Activated naive CD8-positive, alpha-beta T cell treated with anti-CD3 and anti-CD28 coated beads, Interleukin-2, amount 10 ng/mL, durations not matched to agents 7 days and 5 days (primary cell): ENCODE measurements around the gene TMEM271. TPM values are rescaled to one million over a fixed set of nuclear protein-coding genes. Genes with fewer than 3 reads are reported as not detected.

Source experiments
- ATAC-seq: fragments of 150-1000 bp; cut with Tn5 transposase; one replicate; pipeline ENCODE4 v1.10.0; 2021; ENCODE audit warnings: low read depth, moderate library complexity
- POLR2A ChIA-PET: fragments of 350-600 bp; sonication (Branson Sonifier 250); formaldehyde crosslinking; loops from one replicate; lab custom pipeline; 2021; ENCODE audit warnings: antibody characterized with exemption; lab: Charles Lee
- DNase-seq: peaks from one replicate; pipeline ENCODE4 v3.0.0; 2021
- H3K27ac Mint-ChIP-seq: one replicate; pipeline ENCODE4 v1.8.0; 2022; ENCODE audit warnings: mild to moderate bottlenecking, mixed read lengths
- H3K27me3 Mint-ChIP-seq: one replicate; pipeline ENCODE4 v1.8.0; 2022; ENCODE audit warnings: mild to moderate bottlenecking, moderate library complexity, mixed read lengths
- H3K36me3 Mint-ChIP-seq: one replicate; pipeline ENCODE4 v1.8.0; 2021; ENCODE audit warnings: mild to moderate bottlenecking, mixed read lengths
- H3K4me1 Mint-ChIP-seq: one replicate; pipeline ENCODE4 v1.8.0; 2021; ENCODE audit warnings: mixed read lengths
- H3K4me3 Mint-ChIP-seq: one replicate; pipeline ENCODE4 v1.8.0; 2022; ENCODE audit warnings: mild to moderate bottlenecking, moderate library complexity, mixed read lengths
- H3K9me3 Mint-ChIP-seq: one replicate; pipeline ENCODE4 v1.8.0; 2021; ENCODE audit warnings: mixed read lengths
- total RNA-seq, 2 experiments: library from RNA; stranded (reverse); gene quantifications; one replicate each; pipeline ENCODE4 v1.2.3, GENCODE V29; 2021

TMEM271 gene
- total RNA-seq, 2 experiments from 2014 or later, result not detected

DNA sequence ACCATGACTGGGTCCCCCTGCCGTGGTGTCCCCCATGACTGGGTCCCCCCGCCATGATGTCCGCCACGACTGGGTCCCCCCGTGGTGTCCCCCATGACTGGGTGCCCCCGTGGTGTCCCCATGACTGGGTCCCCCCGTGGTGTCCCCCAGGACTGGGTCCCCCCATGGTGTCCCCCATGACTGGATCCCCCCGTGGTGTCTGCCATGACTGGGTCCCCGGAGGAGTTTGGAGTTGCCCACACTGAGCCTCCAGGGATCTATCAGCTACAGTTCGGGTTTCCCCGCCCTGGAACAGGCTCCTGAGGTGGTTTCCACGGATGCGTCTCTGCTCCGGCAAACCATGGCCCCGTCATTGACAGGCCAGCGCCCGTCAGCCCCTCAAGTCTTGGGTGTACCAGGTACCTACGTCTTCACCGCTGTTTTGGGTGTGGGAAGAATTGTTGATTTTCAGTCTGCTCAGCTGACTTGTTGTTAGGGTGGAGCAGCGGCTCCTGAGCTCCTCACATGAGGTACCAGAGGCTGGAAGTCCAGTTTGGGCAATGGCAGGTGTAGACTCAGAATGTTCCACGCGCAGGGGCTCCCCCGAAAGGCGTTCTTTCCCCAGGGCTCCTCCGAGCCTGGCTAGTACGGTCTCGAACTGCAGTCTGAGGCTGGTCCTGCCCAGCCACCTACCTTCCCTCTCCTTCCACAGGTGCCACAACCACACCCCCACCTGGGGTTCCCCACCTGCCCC lies 41.0 kb upstream of the TMEM271 start:
- DNase-seq (no peak), ATAC-seq (no peak)
- Mint-ChIP-seq H3K4me1 (no peaks in the 10 kb centered on the region), H3K27me3 (peaks cover 5% of the 10 kb centered on the region), H3K4me3 (no peak overlapping the region), H3K27ac (no peak overlapping the region), H3K9me3 (no peaks in the 10 kb centered on the region), H3K36me3 (no peaks in the 10 kb centered on the region)
- POLR2A ChIA-PET, result no interaction called here

- Mint-ChIP-seq H3K4me1 (no peaks in the 10 kb centered on the region), H3K27ac (no peak overlapping the region), H3K36me3 (no peaks in the 10 kb centered on the region), H3K27me3 (peaks cover 5% of the 10 kb centered on the region), H3K9me3 (no peaks in the 10 kb centered on the region), H3K4me3 (no peak overlapping the region)
- POLR2A ChIA-PET, result no interaction called here
- DNase-seq, result no peak
- ATAC-seq, result no peak
These were observed 40.0 kb upstream of the TMEM271 start for GRCh38 chr4:616091-616490.

DNA sequence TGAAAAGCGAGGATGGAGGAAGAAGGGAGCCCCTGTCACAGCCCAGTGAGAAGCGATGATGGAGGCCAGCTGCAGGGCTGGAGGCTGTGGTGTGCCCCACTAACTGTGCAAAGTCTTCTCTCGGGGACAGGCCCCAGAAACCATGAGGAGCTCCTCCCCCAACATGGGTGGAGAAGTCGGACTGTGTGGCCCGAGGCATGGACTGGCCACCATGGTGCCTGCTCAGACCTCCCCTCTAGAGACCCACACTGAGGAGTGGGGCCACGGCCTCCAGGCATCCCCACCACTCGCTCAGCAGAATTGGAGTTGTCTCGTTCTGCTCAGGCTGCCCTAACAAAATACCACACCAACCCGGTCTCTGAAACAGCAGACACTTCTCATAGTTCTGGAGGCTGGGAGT lies 37.0 kb upstream of the TMEM271 start:
- H3K27ac Mint-ChIP-seq, result no peak overlapping the region
- H3K4me3 Mint-ChIP-seq, result no peak overlapping the region
- H3K4me1 Mint-ChIP-seq, result no peaks in the 10 kb centered on the region
- H3K9me3 Mint-ChIP-seq, result peaks cover 3% of the 10 kb centered on the region
- no peaks in the 10 kb centered on the region for H3K36me3 Mint-ChIP-seq
- DNase-seq, result no peak
- POLR2A ChIA-PET, result no interaction called here
- H3K27me3 Mint-ChIP-seq, result peaks cover 14% of the 10 kb centered on the region
- ATAC-seq, result no peak

DNA sequence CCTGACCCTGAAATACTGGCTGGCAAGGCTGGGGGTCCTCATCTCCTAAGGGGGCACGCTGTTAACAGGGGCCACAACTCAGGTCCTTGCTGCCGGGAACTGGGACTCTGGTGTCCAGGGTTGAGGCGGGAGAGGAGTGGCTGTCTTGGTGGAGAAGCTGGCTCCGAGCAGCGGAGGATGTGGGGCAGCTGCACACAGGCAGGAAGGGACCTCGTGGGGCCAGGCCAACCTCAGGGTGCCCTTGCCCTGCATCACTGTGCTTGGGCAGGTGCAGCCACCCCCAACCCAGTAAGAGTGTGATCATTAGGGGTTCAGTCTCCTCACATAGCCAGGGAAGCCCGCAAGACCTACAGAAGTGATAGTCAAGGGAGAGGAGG lies 36.6 kb upstream of the TMEM271 start:
- Mint-ChIP-seq H3K9me3 (peaks cover 3% of the 10 kb centered on the region), H3K4me1 (no peaks in the 10 kb centered on the region), H3K27me3 (peaks cover 14% of the 10 kb centered on the region), H3K36me3 (no peaks in the 10 kb centered on the region), H3K4me3 (no peak overlapping the region), H3K27ac (no peak overlapping the region)
- ATAC-seq, result no peak
- DNase-seq, result no peak
- POLR2A ChIA-PET, result no interaction called here

DNA sequence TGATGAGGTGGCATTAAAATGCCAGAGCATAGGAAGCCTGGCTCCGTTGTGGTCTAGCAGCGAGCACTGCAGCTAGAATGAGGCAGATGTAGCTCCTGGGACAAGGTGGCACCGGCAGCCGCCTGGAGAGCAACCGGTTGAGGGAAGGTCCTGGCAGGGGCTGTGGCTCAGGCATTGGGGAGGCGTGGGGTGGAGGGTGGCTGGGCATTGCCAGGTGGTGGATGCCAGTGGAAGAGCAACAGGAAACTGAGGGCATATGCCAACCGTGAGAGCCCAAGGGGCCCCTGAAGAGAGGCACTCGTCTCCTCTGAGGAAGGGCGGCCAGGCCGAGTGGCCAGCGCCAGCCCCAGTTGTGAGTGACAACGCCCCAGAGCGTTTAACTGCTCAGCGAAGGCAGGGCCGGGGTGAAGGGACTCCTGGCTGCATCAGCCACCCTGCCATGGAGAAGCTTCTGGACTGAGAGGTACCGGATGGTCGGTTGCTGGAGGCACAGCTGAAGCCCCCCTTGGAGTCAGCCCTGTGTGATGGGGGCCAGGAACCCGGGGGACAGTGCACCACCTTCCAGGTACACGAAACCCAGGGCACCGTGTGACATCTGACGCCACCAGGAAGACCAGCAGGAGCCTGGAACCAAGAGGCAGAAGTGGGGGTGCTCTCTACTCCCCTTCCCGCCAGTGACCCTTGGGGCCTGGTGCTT lies 36.1 kb upstream of the TMEM271 start:
- ATAC-seq (no peak), DNase-seq (no peak)
- POLR2A ChIA-PET, result no interaction called here
- Mint-ChIP-seq H3K9me3 (peaks cover 3% of the 10 kb centered on the region), H3K36me3 (no peaks in the 10 kb centered on the region), H3K27ac (no peak overlapping the region), H3K4me1 (no peaks in the 10 kb centered on the region), H3K4me3 (no peak overlapping the region), H3K27me3 (peaks cover 11% of the 10 kb centered on the region)

GRCh38 chr4:610411-611261 lies 34.5 kb upstream of the TMEM271 start:
- H3K27me3 Mint-ChIP-seq, result peaks cover 11% of the 10 kb centered on the region
- no peak overlapping the region for H3K27ac Mint-ChIP-seq
- H3K4me3 Mint-ChIP-seq, result no peak overlapping the region
- no peaks in the 10 kb centered on the region for H3K4me1 Mint-ChIP-seq
- ATAC-seq (no peak), DNase-seq (no peak)
- H3K36me3 Mint-ChIP-seq, result no peaks in the 10 kb centered on the region
- peaks cover 3% of the 10 kb centered on the region for H3K9me3 Mint-ChIP-seq
- POLR2A ChIA-PET, result no interaction called here

- DNase-seq, result no peak
- ATAC-seq, result no peak
- Mint-ChIP-seq H3K36me3 (no peaks in the 10 kb centered on the region), H3K27me3 (peaks cover 10% of the 10 kb centered on the region), H3K9me3 (peaks cover 3% of the 10 kb centered on the region), H3K27ac (no peak overlapping the region), H3K4me3 (no peak overlapping the region), H3K4me1 (peaks cover 1% of the 10 kb centered on the region)
- POLR2A ChIA-PET, result no interaction called here
These were observed 33.4 kb upstream of the TMEM271 start for GRCh38 chr4:609400-610050.

DNA sequence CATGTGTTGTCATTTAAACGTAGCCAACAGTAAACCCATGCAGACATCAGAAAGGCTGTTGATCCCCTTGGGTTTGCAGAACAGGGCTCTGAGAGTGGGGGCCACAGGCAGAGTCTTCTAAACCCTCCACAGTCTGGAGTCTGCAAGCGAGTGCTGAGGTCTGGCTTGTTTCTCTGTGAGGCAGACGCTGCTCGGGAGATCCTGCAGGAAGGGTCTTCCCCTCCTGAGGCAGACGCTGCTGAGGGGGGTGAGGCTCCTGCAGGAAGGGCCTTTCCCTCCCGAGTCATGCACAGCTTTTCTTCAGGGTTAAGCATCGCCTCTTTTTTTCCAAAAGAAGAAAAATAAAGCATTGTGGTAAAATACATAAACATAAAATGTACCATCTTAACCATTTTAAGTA lies 32.1 kb upstream of the TMEM271 start:
- ATAC-seq (no peak), DNase-seq (no peak)
- Mint-ChIP-seq H3K9me3 (peaks cover 3% of the 10 kb centered on the region), H3K4me1 (peaks cover 7% of the 10 kb centered on the region), H3K36me3 (no peaks in the 10 kb centered on the region), H3K27me3 (peaks cover 9% of the 10 kb centered on the region), H3K27ac (no peak overlapping the region), H3K4me3 (no peak overlapping the region)
- POLR2A ChIA-PET, result no interaction called here

GRCh38 chr4:605702-606425 lies 29.8 kb upstream of the TMEM271 start:
- ATAC-seq (no peak), DNase-seq (no peak)
- peaks cover 7% of the 10 kb centered on the region for H3K4me1 Mint-ChIP-seq
- peaks cover 9% of the 10 kb centered on the region for H3K27me3 Mint-ChIP-seq
- no peak overlapping the region for H3K27ac Mint-ChIP-seq
- H3K4me3 Mint-ChIP-seq, result no peak overlapping the region
- no peaks in the 10 kb centered on the region for H3K36me3 Mint-ChIP-seq
- peaks cover 3% of the 10 kb centered on the region for H3K9me3 Mint-ChIP-seq
- POLR2A ChIA-PET, result no interaction called here

DNA sequence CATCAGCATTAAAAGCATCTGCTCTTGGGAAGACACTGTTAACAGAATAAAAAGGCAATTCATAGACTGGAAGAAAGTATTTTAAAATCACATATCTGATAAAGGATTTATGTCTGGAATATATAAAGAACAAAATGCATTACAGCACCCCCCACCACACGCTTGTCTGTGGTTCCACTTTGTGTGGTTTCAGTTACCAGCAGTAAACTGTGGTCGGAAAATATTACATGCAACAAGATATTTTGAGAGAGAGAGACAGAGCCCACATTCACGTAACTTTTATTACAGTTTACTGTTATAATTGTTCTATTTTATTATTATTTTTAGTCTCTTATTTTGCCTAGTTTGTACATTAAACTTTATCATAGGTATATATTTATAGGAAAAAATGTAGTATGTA lies 28.0 kb upstream of the TMEM271 start:
- peaks cover 2% of the 10 kb centered on the region for H3K27me3 Mint-ChIP-seq
- no peak for ATAC-seq

DNA sequence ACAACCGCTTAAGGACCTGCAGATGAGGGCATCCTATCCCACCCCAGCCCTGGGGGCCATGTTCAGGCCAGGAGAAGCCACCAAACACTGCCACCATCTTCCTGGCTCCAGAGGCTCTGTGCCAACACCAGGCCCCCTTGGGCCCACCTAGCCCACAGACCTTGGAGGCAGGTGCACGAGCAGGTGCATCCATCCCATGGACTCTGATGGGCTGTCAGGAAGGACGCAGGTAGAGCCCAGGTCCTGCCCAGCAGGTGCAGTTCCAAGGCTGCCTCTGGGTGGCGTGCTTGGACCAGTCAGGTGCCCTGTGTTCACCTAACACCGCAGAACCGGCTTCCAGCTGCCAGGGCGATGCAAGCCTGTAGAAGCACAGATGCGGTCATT lies 26.5 kb upstream of the TMEM271 start:
- Mint-ChIP-seq H3K36me3 (no peaks in the 10 kb centered on the region), H3K4me3 (no peak overlapping the region), H3K27ac (no peak overlapping the region), H3K9me3 (no peaks in the 10 kb centered on the region), H3K27me3 (peaks cover 5% of the 10 kb centered on the region), H3K4me1 (peaks cover 7% of the 10 kb centered on the region)
- ATAC-seq (peak; percentile 90), DNase-seq (peak; percentile 77)
- POLR2A ChIA-PET, result interaction anchor here (1.0 kb wide), 1 partner anchor 72 kb away, joined by 5 read pairs; the partner anchor contains the start of genes ATP5ME and MYL5

More for the DNA sequence above, 28.0 kb upstream of the TMEM271 start:
- H3K27ac Mint-ChIP-seq, result no peak overlapping the region
- no peaks in the 10 kb centered on the region for H3K36me3 Mint-ChIP-seq
- H3K9me3 Mint-ChIP-seq, result no peaks in the 10 kb centered on the region
- POLR2A ChIA-PET, result no interaction called here
- peaks cover 7% of the 10 kb centered on the region for H3K4me1 Mint-ChIP-seq
- DNase-seq, result no peak
- no peak overlapping the region for H3K4me3 Mint-ChIP-seq

DNA sequence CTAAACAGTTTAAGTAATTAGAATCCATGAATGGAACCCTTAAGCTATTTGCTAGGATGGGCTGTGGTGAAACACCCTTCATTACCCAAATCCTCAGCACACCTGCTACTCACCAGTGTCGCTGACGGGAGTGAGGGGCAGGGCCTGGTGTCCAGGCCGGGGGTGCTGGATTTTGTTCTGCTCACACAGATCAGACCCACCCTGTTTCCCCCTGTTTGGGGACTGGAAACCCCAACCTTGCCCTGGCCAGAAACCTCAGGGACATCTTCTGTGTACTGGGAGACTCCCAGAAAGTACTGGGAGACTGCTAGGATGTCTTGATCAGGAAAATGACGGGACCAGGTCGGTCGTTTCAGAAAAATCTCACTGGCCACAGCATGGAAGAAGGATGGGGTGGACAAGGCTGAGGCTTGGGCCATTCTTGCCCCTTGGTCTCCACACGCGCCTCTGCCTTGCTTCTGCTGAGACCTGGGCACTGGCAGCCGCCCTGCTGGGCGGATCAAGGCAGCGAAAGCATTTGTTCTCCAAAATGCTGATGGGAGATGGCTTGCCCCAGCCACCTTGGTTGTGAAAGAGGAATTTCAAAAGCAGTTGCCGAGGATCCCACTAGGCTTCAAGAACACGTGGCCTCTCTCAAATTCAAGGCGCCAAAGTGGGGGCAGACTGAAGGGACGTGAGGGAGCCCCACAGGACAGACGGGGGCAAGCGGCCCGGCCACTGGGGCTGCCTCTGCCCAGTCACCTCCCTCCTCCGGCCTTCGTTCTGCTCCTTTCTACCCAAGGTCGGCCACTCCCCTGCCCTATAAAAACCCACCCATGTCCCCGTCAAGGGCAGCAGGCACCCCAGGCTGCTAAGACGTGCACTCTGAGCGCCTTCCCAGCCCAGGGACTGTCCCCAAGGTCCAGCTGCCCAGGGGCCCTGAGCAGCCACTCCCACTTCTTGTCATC lies 25.8 kb upstream of the TMEM271 start:
- DNase-seq (no peak), ATAC-seq (no peak)
- Mint-ChIP-seq H3K27ac (no peak overlapping the region), H3K4me3 (no peak overlapping the region), H3K4me1 (peaks cover 7% of the 10 kb centered on the region), H3K36me3 (no peaks in the 10 kb centered on the region), H3K9me3 (peaks cover 2% of the 10 kb centered on the region), H3K27me3 (peaks cover 11% of the 10 kb centered on the region)
- POLR2A ChIA-PET, result no interaction called here
